Measurements from ENCODE around the gene PSPN. TPM values are rescaled to one million over a fixed set of nuclear protein-coding genes. Genes with fewer than 3 reads are reported as not detected.
"Not testable (repeated sequence)": the region's sequence is repeated elsewhere in the genome, so short reads cannot be mapped to it uniquely, and the experiment has no call there.

Gene PSPN
- total RNA-seq, 2 experiments from 2014 or later = 2.4 to 2.7 TPM

- Mint-ChIP-seq H3K9me3 (no peaks in the 10 kb centered on the region), H3K4me1 (peaks cover 15% of the 10 kb centered on the region), H3K4me3 (no peak overlapping the region), H3K27me3 (no peaks in the 10 kb centered on the region), H3K36me3 (peaks cover 7% of the 10 kb centered on the region), H3K27ac (no peak overlapping the region)
- DNase-seq (no peak), ATAC-seq (ENCODE audit: low read depth) (no peak)
- POLR2A ChIA-PET = interaction anchor here (0.6 to 4.4 kb wide), 2 partner anchors 12 to 363 kb away, joined by 3 to 40 read pairs; partner anchors contain the start of genes CLPP and GPR108
These were observed 1.5 kb downstream of the PSPN start for GRCh38 chr19:6374161-6374709.

- H3K36me3 Mint-ChIP-seq = peaks cover 10% of the 10 kb centered on the region
- no peaks in the 10 kb centered on the region for H3K27me3 Mint-ChIP-seq
- peak overlapping the region; percentile 94 for H3K27ac Mint-ChIP-seq
- peaks cover 15% of the 10 kb centered on the region for H3K4me1 Mint-ChIP-seq
- no peak for DNase-seq
- POLR2A ChIA-PET = interaction anchor here (0.6 to 4.4 kb wide), 4 partner anchors 11 to 364 kb away, joined by 3 to 40 read pairs (median 8); partner anchors contain the start of genes CLPP, GPR108 and GTF2F1
- H3K4me3 Mint-ChIP-seq = peak overlapping the region; percentile 87
- no peaks in the 10 kb centered on the region for H3K9me3 Mint-ChIP-seq
- ATAC-seq (ENCODE audit: low read depth) = no peak
These were observed 2.0 kb downstream of the PSPN start for GRCh38 chr19:6373813-6374108.

GRCh38 chr19:6373096-6373812, 2.5 kb downstream of the PSPN start:
- H3K4me1 Mint-ChIP-seq = peaks cover 15% of the 10 kb centered on the region
- H3K27ac Mint-ChIP-seq = peak overlapping the region; percentile 94
- DNase-seq (peak; percentile 100), ATAC-seq (ENCODE audit: low read depth) (peak; percentile 68)
- H3K9me3 Mint-ChIP-seq = no peaks in the 10 kb centered on the region
- H3K4me3 Mint-ChIP-seq = peak overlapping the region; percentile 87
- POLR2A ChIA-PET = interaction anchor here (0.6 to 4.4 kb wide), 9 partner anchors 11 to 364 kb away, joined by 3 to 40 read pairs (median 6); partner anchors contain the start of genes CLPP, GPR108, GTF2F1 and KHSRP
- peaks cover 11% of the 10 kb centered on the region for H3K36me3 Mint-ChIP-seq
- no peaks in the 10 kb centered on the region for H3K27me3 Mint-ChIP-seq

GRCh38 chr19:6372594-6373095, 3.1 kb downstream of the PSPN start, which contains the start of gene ALKBH7:
Gene ALKBH7, plus strand, starts transcription at chr19:6372794. Its CDS starts 27 bp downstream, at chr19:6372821.
- peak; percentile 91 for DNase-seq
- ATAC-seq (ENCODE audit: low read depth) = peak; percentile 83
- H3K4me1 Mint-ChIP-seq = peaks cover 15% of the 10 kb centered on the region
- H3K4me3 Mint-ChIP-seq = peak within 1 kb of the TSS; percentile 87
- H3K9me3 Mint-ChIP-seq = no peaks in the 10 kb centered on the region
- POLR2A ChIA-PET = interaction anchor here (0.5 to 4.4 kb wide), 9 partner anchors 10 to 261 kb away, joined by 3 to 40 read pairs (median 6); partner anchors contain the start of genes CLPP, DENND1C, GTF2F1 and KHSRP
- peaks cover 13% of the 10 kb centered on the region for H3K36me3 Mint-ChIP-seq
- peak within 1 kb of the TSS; percentile 94 for H3K27ac Mint-ChIP-seq
- H3K27me3 Mint-ChIP-seq = no peaks in the 10 kb centered on the region

- POLR2A ChIA-PET = no interaction called here
- H3K4me1 Mint-ChIP-seq = peaks cover 14% of the 10 kb centered on the region
These were observed 11.4 kb downstream of the PSPN start for GRCh38 chr19:6364353-6364752.

GRCh38 chr19:6362351-6362801, 13.4 kb downstream of the PSPN start:
- H3K27me3 Mint-ChIP-seq = no peaks in the 10 kb centered on the region
- H3K9me3 Mint-ChIP-seq = no peaks in the 10 kb centered on the region
- ATAC-seq (ENCODE audit: low read depth) = peak; percentile 46
- peak; percentile 64 for DNase-seq
- peak overlapping the region; percentile 100 for H3K4me3 Mint-ChIP-seq
- peaks cover 16% of the 10 kb centered on the region for H3K36me3 Mint-ChIP-seq
- H3K27ac Mint-ChIP-seq = peak overlapping the region; percentile 99
- POLR2A ChIA-PET = interaction anchor here (1.0 to 3.3 kb wide), 4 partner anchors 9 to 119 kb away, joined by 3 to 40 read pairs (median 6); partner anchors contain the start of genes ALKBH7, DENND1C and GTF2F1
- H3K4me1 Mint-ChIP-seq = peaks cover 14% of the 10 kb centered on the region

More at GRCh38 chr19:6364353-6364752, 11.4 kb downstream of the PSPN start:
- Mint-ChIP-seq H3K4me3 (peak overlapping the region; percentile 57), H3K27me3 (no peaks in the 10 kb centered on the region), H3K36me3 (peaks cover 22% of the 10 kb centered on the region), H3K9me3 (no peaks in the 10 kb centered on the region), H3K27ac (peak overlapping the region; percentile 65)
- ATAC-seq (ENCODE audit: low read depth) (no peak), DNase-seq (no peak)

- H3K9me3 Mint-ChIP-seq = no peaks in the 10 kb centered on the region
- peak overlapping the region; percentile 100 for H3K4me3 Mint-ChIP-seq
- peaks cover 14% of the 10 kb centered on the region for H3K4me1 Mint-ChIP-seq
- peak overlapping the region; percentile 99 for H3K27ac Mint-ChIP-seq
- ATAC-seq (ENCODE audit: low read depth) (peak; percentile 0), DNase-seq (no peak)
- H3K27me3 Mint-ChIP-seq = no peaks in the 10 kb centered on the region
- POLR2A ChIA-PET = interaction anchor here (1.0 to 3.3 kb wide), 4 partner anchors 10 to 119 kb away, joined by 3 to 40 read pairs (median 6); partner anchors contain the start of genes ALKBH7, DENND1C and GTF2F1
- H3K36me3 Mint-ChIP-seq = peaks cover 14% of the 10 kb centered on the region
These were observed 13.7 kb downstream of the PSPN start for GRCh38 chr19:6362027-6362350.

- Mint-ChIP-seq H3K4me1 (peaks cover 12% of the 10 kb centered on the region), H3K4me3 (peak overlapping the region; percentile 100), H3K27ac (peak overlapping the region; percentile 99), H3K36me3 (peaks cover 10% of the 10 kb centered on the region)
- ATAC-seq (ENCODE audit: low read depth); H3K9me3 Mint-ChIP-seq; DNase-seq; H3K27me3 Mint-ChIP-seq: not testable (repeated sequence)
- POLR2A ChIA-PET = interaction anchor here (0.6 to 3.3 kb wide), 11 partner anchors 9 to 1039 kb away, joined by 3 to 40 read pairs (median 3); partner anchors contain the start of genes ALKBH7, CATSPERD, GTF2F1 and KHSRP
These were observed 14.9 kb downstream of the PSPN start for GRCh38 chr19:6360857-6361216.

- H3K9me3 Mint-ChIP-seq; DNase-seq; H3K27ac Mint-ChIP-seq; H3K27me3 Mint-ChIP-seq; ATAC-seq (ENCODE audit: low read depth): not testable (repeated sequence)
- Mint-ChIP-seq H3K36me3 (peaks cover 10% of the 10 kb centered on the region), H3K4me1 (peaks cover 12% of the 10 kb centered on the region), H3K4me3 (peak overlapping the region; percentile 63)
- POLR2A ChIA-PET = interaction anchor here (0.7 to 2.2 kb wide), 5 partner anchors 18 to 1040 kb away, joined by 3 to 9 read pairs (median 3); partner anchors contain the start of genes CATSPERD, GTF2F1 and LONP1
These were observed 15.3 kb downstream of the PSPN start for GRCh38 chr19:6360445-6360844.

- no peak for ATAC-seq (ENCODE audit: low read depth)
- Mint-ChIP-seq H3K4me3 (no peak overlapping the region), H3K27ac (no peak overlapping the region), H3K27me3 (no peaks in the 10 kb centered on the region), H3K4me1 (peaks cover 12% of the 10 kb centered on the region), H3K9me3 (no peaks in the 10 kb centered on the region), H3K36me3 (peaks cover 8% of the 10 kb centered on the region)
- POLR2A ChIA-PET = interaction anchor here (0.5 kb wide), 1 partner anchor 8 kb away, joined by 3 read pairs; no protein-coding TSS in a partner anchor
- DNase-seq = no peak
These were observed 16.0 kb downstream of the PSPN start for GRCh38 chr19:6359568-6360341.

- peaks cover 4% of the 10 kb centered on the region for H3K4me1 Mint-ChIP-seq
- no peaks in the 10 kb centered on the region for H3K27me3 Mint-ChIP-seq
- DNase-seq (no peak), ATAC-seq (ENCODE audit: low read depth) (no peak)
- no peak overlapping the region for H3K4me3 Mint-ChIP-seq
- POLR2A ChIA-PET = interaction anchor here (1.2 kb wide), 1 partner anchor 98 kb away, joined by 4 read pairs; no protein-coding TSS in a partner anchor
- H3K9me3 Mint-ChIP-seq = no peaks in the 10 kb centered on the region
- H3K27ac Mint-ChIP-seq = no peak overlapping the region
- H3K36me3 Mint-ChIP-seq = peaks cover 6% of the 10 kb centered on the region
These were observed 17.7 kb downstream of the PSPN start for GRCh38 chr19:6358003-6358402.

- POLR2A ChIA-PET = interaction anchor here (0.5 to 0.7 kb wide), 2 partner anchors 96 to 712 kb away, joined by 3 read pairs; no protein-coding TSS in a partner anchor
- Mint-ChIP-seq H3K27ac (no peak overlapping the region), H3K27me3 (no peaks in the 10 kb centered on the region), H3K4me1 (no peaks in the 10 kb centered on the region), H3K9me3 (no peaks in the 10 kb centered on the region), H3K4me3 (no peak overlapping the region), H3K36me3 (peaks cover 9% of the 10 kb centered on the region)
- DNase-seq = no peak
- no peak for ATAC-seq (ENCODE audit: low read depth)
These were observed 18.6 kb downstream of the PSPN start for GRCh38 chr19:6357174-6357573.
